B cell (primary cell): ENCODE measurements around the gene ANKRD40CL.

ENCODE experiments used
- EZH2 ChIP-seq: IDR thresholded peaks from 2 replicates; pipeline ENCODE4 v1.6.1; 2012; ENCODE audit warnings: borderline replicate concordance, low read depth, mild to moderate bottlenecking, moderate library complexity, low read length; ENCODE audit not compliant: insufficient read depth, poor library complexity, severe bottlenecking
- TF ChIP-seq, protein P1 (sequence below): fragments of 200-600 bp; IDR thresholded peaks from one replicate; pipeline ENCODE4 v1.8.0; 2022; ENCODE audit warnings: antibody characterized with exemption, mild to moderate bottlenecking

DNA sequence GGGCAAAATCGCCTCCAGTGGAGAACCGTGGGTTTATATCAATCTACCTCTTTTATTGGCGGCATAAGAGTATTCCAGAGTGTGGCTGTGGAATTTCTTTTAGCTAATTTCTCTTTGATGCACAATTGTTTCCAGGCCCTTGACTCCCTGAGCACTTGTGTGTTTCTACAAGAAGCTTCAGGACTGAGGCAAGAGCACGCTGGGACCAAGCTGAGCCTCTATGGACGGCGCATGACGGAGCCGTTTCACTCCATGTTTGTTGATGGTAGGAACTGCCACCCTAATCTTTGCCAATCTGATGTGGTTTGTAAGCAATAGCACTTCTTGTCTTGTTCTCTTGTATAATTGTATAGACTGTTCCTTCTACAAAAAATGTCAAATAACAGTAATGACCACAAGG lies 11.2 kb upstream of the ANKRD40CL start:
- TF ChIP-seq, protein P1, sequence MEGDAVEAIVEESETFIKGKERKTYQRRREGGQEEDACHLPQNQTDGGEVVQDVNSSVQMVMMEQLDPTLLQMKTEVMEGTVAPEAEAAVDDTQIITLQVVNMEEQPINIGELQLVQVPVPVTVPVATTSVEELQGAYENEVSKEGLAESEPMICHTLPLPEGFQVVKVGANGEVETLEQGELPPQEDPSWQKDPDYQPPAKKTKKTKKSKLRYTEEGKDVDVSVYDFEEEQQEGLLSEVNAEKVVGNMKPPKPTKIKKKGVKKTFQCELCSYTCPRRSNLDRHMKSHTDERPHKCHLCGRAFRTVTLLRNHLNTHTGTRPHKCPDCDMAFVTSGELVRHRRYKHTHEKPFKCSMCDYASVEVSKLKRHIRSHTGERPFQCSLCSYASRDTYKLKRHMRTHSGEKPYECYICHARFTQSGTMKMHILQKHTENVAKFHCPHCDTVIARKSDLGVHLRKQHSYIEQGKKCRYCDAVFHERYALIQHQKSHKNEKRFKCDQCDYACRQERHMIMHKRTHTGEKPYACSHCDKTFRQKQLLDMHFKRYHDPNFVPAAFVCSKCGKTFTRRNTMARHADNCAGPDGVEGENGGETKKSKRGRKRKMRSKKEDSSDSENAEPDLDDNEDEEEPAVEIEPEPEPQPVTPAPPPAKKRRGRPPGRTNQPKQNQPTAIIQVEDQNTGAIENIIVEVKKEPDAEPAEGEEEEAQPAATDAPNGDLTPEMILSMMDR, result no peak
- TF ChIP-seq EZH2, result no peak
